ENCODE results near the gene THSD1.
"Not testable (repeated sequence)": the region's sequence is repeated elsewhere in the genome, so short reads cannot be mapped to it uniquely, and the experiment has no call there.

THSD1 gene

GRCh38 chr13:52331844-52332243 is 74.1 kb downstream of the THSD1 start:
- DNase-seq (ENCODE audit: low read depth): not testable (repeated sequence)

More at GRCh38 chr13:52331844-52332243, 74.1 kb downstream of the THSD1 start:
- H3K4me3 ChIP-seq (ENCODE audit: low read length): not testable (repeated sequence)
